Vagina (tissue), 2 donors: ENCODE measurements around the gene PRKAG2. TPM values are rescaled to one million over a fixed set of nuclear protein-coding genes. Genes with fewer than 3 reads are reported as not detected.

Experiments
- DNase-seq, 2 donors: peaks; one replicate each; pipeline ENCODE4 v3.0.0-alpha.2; 2017; ENCODE audit errors: extremely low spot score in 2 of 2
- H3K27ac ChIP-seq: fragments of 200-600 bp; sonication (generic); one replicate; pipeline ENCODE4 v1.5.1; 2019
- H3K27me3 ChIP-seq: fragments of 200-600 bp; sonication (generic); one replicate; pipeline ENCODE4 v1.5.1; 2019
- H3K36me3 ChIP-seq, 2 donors: fragments of 200-600 bp; sonication (generic); one replicate each; pipeline ENCODE4 v1.5.1; 2017 to 2019
- H3K4me1 ChIP-seq: fragments of 200-600 bp; sonication (generic); one replicate; pipeline ENCODE4 v1.5.1; 2019
- H3K4me3 ChIP-seq, 2 donors: fragments of 200-600 bp; sonication (generic); 1 replicate in 1 of 2; 2 replicates in 1 of 2; pipeline ENCODE4 v1.5.1; 2016 to 2019
- H3K9me3 ChIP-seq: fragments of 200-600 bp; sonication (generic); one replicate; pipeline ENCODE4 v1.5.1; 2019
- CTCF ChIP-seq, 3 experiments: fragments of 450-650 bp in 2 of 3; fragments of 200-600 bp in 1 of 3; sonication (generic) in 1 of 3; IDR thresholded peaks; one replicate each; pipeline ENCODE4 v1.5.1; 2017 to 2019; ENCODE audit warnings: antibody characterized with exemption in 3 of 3, mild to moderate bottlenecking in 2 of 3, moderate library complexity in 2 of 3
- POLR2A ChIP-seq, 2 donors: fragments of 450-650 bp; IDR thresholded peaks; one replicate each; pipeline ENCODE4 v1.6.1; 2017; ENCODE audit warnings: antibody characterized with exemption in 2 of 2, mild to moderate bottlenecking in 2 of 2, moderate library complexity in 2 of 2
- POLR2AphosphoS5 ChIP-seq, 2 donors: sonication (generic); formaldehyde crosslinking; IDR thresholded peaks; one replicate each; pipeline ENCODE4 v1.9.0; 2017; ENCODE audit warnings: antibody characterized with exemption in 2 of 2, mild to moderate bottlenecking in 2 of 2, low read depth in 1 of 2; ENCODE audit not compliant: insufficient read depth in 1 of 2
- intact Hi-C: fragments of 100-400 bp; cut with DNase I; formaldehyde crosslinking; loops from one replicate; pipeline ENCODE4 v1.15.1; 2023
- total RNA-seq: library from RNA; depleted of rRNA; stranded (reverse); fragments of >200 nt; gene quantifications from one replicate; pipeline ENCODE4 v1.2.3, GENCODE V29; 2016

PRKAG2 gene
- total RNA-seq, 1 donor from 2014 or later: 25.0 TPM

DNA sequence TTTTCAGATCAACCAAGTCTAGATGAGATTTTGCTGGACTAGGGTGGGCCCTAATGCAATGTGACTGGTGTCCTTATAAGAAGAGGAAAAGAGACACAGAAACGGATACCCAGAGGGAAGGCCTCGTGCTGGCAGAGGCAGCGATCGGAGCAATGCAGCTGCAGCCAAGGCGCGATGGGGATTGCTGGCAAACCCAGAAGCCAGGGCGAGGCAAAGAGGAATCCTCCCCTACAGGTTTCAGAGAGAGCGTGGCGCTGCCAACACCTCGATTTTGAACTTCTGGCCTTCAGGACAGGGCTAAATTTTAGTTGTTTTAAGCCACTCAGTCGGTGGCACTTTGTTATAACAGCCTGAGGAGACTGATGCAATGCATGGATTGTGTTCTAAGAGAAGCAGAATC lies 200.2 kb downstream of the PRKAG2 start:
- H3K4me1 ChIP-seq: peaks cover 31% of the 10 kb centered on the region
- H3K9me3 ChIP-seq: no peaks in the 10 kb centered on the region
- no peaks in the 10 kb centered on the region for H3K36me3 ChIP-seq
- intact Hi-C loops: no loop called here
- no peak for DNase-seq
- H3K4me3 ChIP-seq: no peak overlapping the region
- TF ChIP-seq POLR2A (IDR thresholded peaks at IDR 0.05): no peak
- no peak for TF ChIP-seq POLR2AphosphoS5 (IDR thresholded peaks at IDR 0.05; ENCODE audit: insufficient read depth in 1 of 2, low read depth in 1 of 2)
- TF ChIP-seq CTCF (IDR thresholded peaks at IDR 0.05): no peak
- H3K27ac ChIP-seq: no peak overlapping the region
- H3K27me3 ChIP-seq: no peaks in the 10 kb centered on the region

GRCh38 chr7:151675196-151675920 lies 201.6 kb downstream of the PRKAG2 start:
- H3K36me3 ChIP-seq: no peaks in the 10 kb centered on the region
- peaks cover 17% of the 10 kb centered on the region for H3K4me1 ChIP-seq
- H3K4me3 ChIP-seq: no peak overlapping the region
- no peak overlapping the region for H3K27ac ChIP-seq
- H3K27me3 ChIP-seq: no peaks in the 10 kb centered on the region
- no peaks in the 10 kb centered on the region for H3K9me3 ChIP-seq
- TF ChIP-seq POLR2A (IDR thresholded peaks at IDR 0.05) (no peak), POLR2AphosphoS5 (IDR thresholded peaks at IDR 0.05; ENCODE audit: insufficient read depth in 1 of 2, low read depth in 1 of 2) (no peak), CTCF (IDR thresholded peaks at IDR 0.05) (no peak)
- intact Hi-C loops: no loop called here
- no peak for DNase-seq

DNA sequence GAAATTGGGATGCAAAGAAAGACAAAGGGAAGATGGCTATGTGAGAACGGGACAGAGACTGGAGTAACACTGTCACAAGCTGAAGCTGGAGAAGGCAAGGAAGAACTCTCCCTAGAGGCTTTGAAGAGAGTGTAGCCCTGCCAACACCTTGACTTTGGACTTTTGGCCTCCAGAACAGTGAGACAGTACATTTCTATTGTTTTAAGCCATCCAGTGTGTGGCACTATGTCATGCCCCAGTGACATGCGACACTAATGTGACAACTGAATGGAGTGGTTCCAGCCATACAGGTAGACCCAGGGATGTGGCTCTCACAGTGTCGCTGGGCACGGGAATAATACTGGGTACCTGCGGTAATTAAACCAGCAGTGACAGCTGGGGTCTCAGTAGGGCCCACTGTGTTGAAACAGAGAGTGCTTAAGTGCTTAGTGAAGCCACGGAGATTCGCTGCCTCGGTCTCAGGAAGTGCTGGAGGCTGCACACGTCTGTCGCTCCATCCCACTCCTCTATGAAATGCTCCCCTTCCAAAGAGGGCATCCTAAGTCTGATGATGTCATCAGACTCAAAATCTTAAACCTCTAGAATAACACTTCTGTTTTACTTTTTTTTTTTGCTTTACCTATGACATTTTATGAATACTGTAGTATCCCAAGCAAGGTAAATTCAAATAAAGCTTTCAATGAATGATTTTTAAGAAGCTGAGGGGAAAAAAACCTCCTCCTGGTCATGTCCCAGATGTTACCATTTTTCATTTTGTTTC lies 202.6 kb downstream of the PRKAG2 start:
- Histone ChIP-seq H3K9me3 (no peaks in the 10 kb centered on the region), H3K36me3 (no peaks in the 10 kb centered on the region), H3K27ac (no peak overlapping the region), H3K27me3 (no peaks in the 10 kb centered on the region), H3K4me3 (no peak overlapping the region), H3K4me1 (peaks cover 10% of the 10 kb centered on the region)
- no peak for TF ChIP-seq POLR2A (IDR thresholded peaks at IDR 0.05)
- no peak for TF ChIP-seq CTCF (IDR thresholded peaks at IDR 0.05)
- TF ChIP-seq POLR2AphosphoS5 (IDR thresholded peaks at IDR 0.05; ENCODE audit: insufficient read depth in 1 of 2, low read depth in 1 of 2): no peak
- intact Hi-C loops: no loop called here
- DNase-seq: no peak

DNA sequence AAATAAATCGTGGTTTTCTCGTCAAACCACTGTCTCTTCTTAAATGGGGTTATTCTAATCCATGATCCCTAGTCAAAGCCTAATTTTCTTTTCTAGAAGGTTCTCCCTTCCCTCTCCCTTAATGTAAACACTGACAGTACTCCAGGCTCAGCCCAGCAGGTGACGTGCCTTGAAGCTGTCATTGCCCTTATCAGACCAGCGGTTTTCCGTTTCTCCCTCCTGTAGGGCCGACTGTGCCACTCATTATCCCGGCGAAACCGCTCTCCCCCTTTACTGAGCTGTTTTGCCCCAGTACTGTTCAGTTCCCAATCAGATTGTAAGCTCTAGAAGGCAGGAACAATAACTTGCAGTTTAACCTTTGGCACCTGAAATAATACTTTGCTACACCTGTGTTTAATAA lies 203.7 kb downstream of the PRKAG2 start:
- Histone ChIP-seq H3K27me3 (no peaks in the 10 kb centered on the region), H3K4me3 (no peak overlapping the region), H3K27ac (no peak overlapping the region), H3K9me3 (no peaks in the 10 kb centered on the region), H3K36me3 (no peaks in the 10 kb centered on the region), H3K4me1 (peaks cover 3% of the 10 kb centered on the region)
- no peak for DNase-seq
- TF ChIP-seq POLR2AphosphoS5 (IDR thresholded peaks at IDR 0.05; ENCODE audit: insufficient read depth in 1 of 2, low read depth in 1 of 2) (no peak), POLR2A (IDR thresholded peaks at IDR 0.05) (no peak), CTCF (IDR thresholded peaks at IDR 0.05) (no peak)
- intact Hi-C loops: no loop called here

DNA sequence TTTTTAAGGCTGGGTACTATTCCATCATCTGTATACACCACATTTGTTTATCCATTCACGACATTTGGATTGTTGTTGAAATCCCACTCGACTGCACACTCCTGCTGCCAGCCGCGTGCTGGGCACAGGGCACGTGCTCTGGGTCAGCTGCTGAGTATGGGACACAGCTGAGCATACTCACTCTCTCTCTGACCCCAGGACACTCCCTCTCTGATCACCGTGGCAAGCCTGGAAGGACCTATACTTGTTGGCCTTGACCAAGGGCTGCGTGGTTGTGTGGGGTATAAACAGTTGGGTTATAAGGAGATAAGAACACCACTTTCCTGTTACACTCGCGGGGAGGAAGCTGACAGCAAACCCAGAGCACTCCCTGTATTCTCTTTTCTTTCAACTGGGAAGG lies 204.2 kb downstream of the PRKAG2 start:
- no peaks in the 10 kb centered on the region for H3K27me3 ChIP-seq
- no peak overlapping the region for H3K4me3 ChIP-seq
- no peaks in the 10 kb centered on the region for H3K36me3 ChIP-seq
- TF ChIP-seq POLR2A (IDR thresholded peaks at IDR 0.05) (no peak), POLR2AphosphoS5 (IDR thresholded peaks at IDR 0.05; ENCODE audit: insufficient read depth in 1 of 2, low read depth in 1 of 2) (no peak), CTCF (IDR thresholded peaks at IDR 0.05) (no peak)
- no peaks in the 10 kb centered on the region for H3K9me3 ChIP-seq
- intact Hi-C loops: no loop called here
- no peak overlapping the region for H3K27ac ChIP-seq
- no peak for DNase-seq
- peaks cover 3% of the 10 kb centered on the region for H3K4me1 ChIP-seq
